H9 (cell line): ENCODE measurements around the gene KCNQ2. TPM values are rescaled to one million over a fixed set of nuclear protein-coding genes. Genes with fewer than 3 reads are reported as not detected.

ENCODE experiments used
- DNase-seq: peaks from one replicate; pipeline ENCODE4 v3.0.0-alpha.2; 2017
- H2AFZ ChIP-seq: one replicate; pipeline ENCODE4 v1.6.1; 2013; ENCODE audit warnings: mild to moderate bottlenecking, low read length, control low read depth, moderate library complexity
- H2AK5ac ChIP-seq: 2 replicates; pipeline ENCODE4 v1.6.1; 2013; ENCODE audit warnings: low read length, control low read depth, mixed read lengths; ENCODE audit not compliant: insufficient read length
- H2BK120ac ChIP-seq: one replicate; pipeline ENCODE4 v1.6.1; 2013; ENCODE audit warnings: low read depth, mild to moderate bottlenecking, low read length, control low read depth, inconsistent platforms; ENCODE audit not compliant: poor library complexity, severe bottlenecking
- H2BK12ac ChIP-seq: 2 replicates; pipeline ENCODE4 v1.6.1; 2013; ENCODE audit warnings: low read length, control low read depth, mixed read lengths, low read depth; ENCODE audit not compliant: insufficient read length
- H2BK15ac ChIP-seq: 2 replicates; pipeline ENCODE4 v1.6.1; 2013; ENCODE audit warnings: low read depth, low read length, control low read depth
- H2BK20ac ChIP-seq: one replicate; pipeline ENCODE4 v1.6.1; 2013; ENCODE audit warnings: low read depth, mild to moderate bottlenecking, low read length, control low read depth, inconsistent platforms; ENCODE audit not compliant: poor library complexity, severe bottlenecking
- H2BK5ac ChIP-seq: 2 replicates; pipeline ENCODE4 v1.6.1; 2013; ENCODE audit warnings: low read length, control low read depth, mixed read lengths; ENCODE audit not compliant: insufficient read length
- H3K14ac ChIP-seq: 2 replicates; pipeline ENCODE4 v1.6.1; 2013; ENCODE audit warnings: low read length, control low read depth; ENCODE audit not compliant: insufficient read depth
- H3K18ac ChIP-seq: 2 replicates; pipeline ENCODE4 v1.6.1; 2013; ENCODE audit warnings: low read depth, mild to moderate bottlenecking, mixed read lengths, low read length, control low read depth; ENCODE audit not compliant: insufficient read length
- H3K23ac ChIP-seq: 2 replicates; pipeline ENCODE4 v1.6.1; 2013; ENCODE audit warnings: low read length, control low read depth, mixed read lengths, low read depth; ENCODE audit not compliant: insufficient read length
- H3K23me2 ChIP-seq: 2 replicates; pipeline ENCODE4 v1.6.1; 2013; ENCODE audit warnings: low read depth, mild to moderate bottlenecking, mixed read lengths, low read length, control low read depth; ENCODE audit not compliant: insufficient read length, poor library complexity, severe bottlenecking
- H3K27ac ChIP-seq: 2 replicates; pipeline ENCODE4 v1.5.1; 2013; ENCODE audit warnings: low read length, control low read depth, mixed read lengths, low read depth; ENCODE audit not compliant: insufficient read length
- H3K27me3 ChIP-seq: 2 replicates; pipeline ENCODE4 v1.6.1; 2013; ENCODE audit warnings: low read length, control low read depth, inconsistent platforms; ENCODE audit not compliant: insufficient read depth
- H3K4ac ChIP-seq: 2 replicates; pipeline ENCODE4 v1.6.1; 2013; ENCODE audit warnings: low read depth, mild to moderate bottlenecking, control low read depth, inconsistent platforms, low read length, moderate library complexity
- H3K4me1 ChIP-seq: 2 replicates; pipeline ENCODE4 v1.6.1; 2013; ENCODE audit warnings: low read length, control low read depth, inconsistent platforms; ENCODE audit not compliant: insufficient read depth
- H3K4me2 ChIP-seq: 2 replicates; pipeline ENCODE4 v1.6.1; 2013; ENCODE audit warnings: low read length, control low read depth, mixed read lengths; ENCODE audit not compliant: insufficient read length, insufficient read depth
- H3K56ac ChIP-seq: 2 replicates; pipeline ENCODE4 v1.6.1; 2013; ENCODE audit warnings: low read depth, mild to moderate bottlenecking, mixed read lengths, low read length, control low read depth; ENCODE audit not compliant: insufficient read length
- H3K79me1 ChIP-seq: 2 replicates; pipeline ENCODE4 v1.6.1; 2013; ENCODE audit warnings: low read depth, mild to moderate bottlenecking, moderate library complexity, low read length, control low read depth, inconsistent platforms; ENCODE audit not compliant: insufficient read depth, poor library complexity, severe bottlenecking
- H3K79me2 ChIP-seq: 2 replicates; pipeline ENCODE4 v1.6.1; 2013; ENCODE audit warnings: low read length, control low read depth, inconsistent platforms; ENCODE audit not compliant: insufficient read depth
- H3K9ac ChIP-seq: 2 replicates; pipeline ENCODE4 v1.6.1; 2013; ENCODE audit warnings: low read length, control low read depth, mixed read lengths; ENCODE audit not compliant: insufficient read length; ENCODE audit errors: extremely low read depth
- H3K9me3 ChIP-seq: one replicate; pipeline ENCODE4 v1.6.1; 2013; ENCODE audit warnings: low read depth, low read length, inconsistent platforms; ENCODE audit not compliant: control insufficient read depth
- H3T11ph ChIP-seq: one replicate; pipeline ENCODE4 v1.6.1; 2013; ENCODE audit warnings: mild to moderate bottlenecking, low read length, control low read depth, inconsistent platforms
- H4K20me1 ChIP-seq: one replicate; pipeline ENCODE4 v1.6.1; 2013; ENCODE audit not compliant: control insufficient read depth, insufficient read length, insufficient read depth
- H4K5ac ChIP-seq: 2 replicates; pipeline ENCODE4 v1.6.1; 2013; ENCODE audit warnings: low read depth, mild to moderate bottlenecking, mixed read lengths, low read length, control low read depth; ENCODE audit not compliant: insufficient read length
- H4K8ac ChIP-seq: replicated peaks from 2 replicates; pipeline ENCODE4 v1.6.1; 2013; ENCODE audit warnings: low read length, control low read depth, mixed read lengths, low read depth; ENCODE audit not compliant: insufficient read length
- H4K91ac ChIP-seq: 2 replicates; pipeline ENCODE4 v1.6.1; 2013; ENCODE audit warnings: low read depth, mild to moderate bottlenecking, moderate library complexity, mixed read lengths, low read length, control low read depth; ENCODE audit not compliant: insufficient read length
- H3K27ac Mint-ChIP-seq, 3 experiments: 2 replicates in 2 of 3; 3 replicates in 1 of 3; pipeline ENCODE4 v1.8.0; 2020 to 2021; ENCODE audit warnings: mixed read lengths in 3 of 3, mild to moderate bottlenecking in 1 of 3, moderate library complexity in 1 of 3
- H3K27me3 Mint-ChIP-seq: 2 replicates; pipeline ENCODE4 v1.8.0; 2021; ENCODE audit warnings: low read depth, mild to moderate bottlenecking, moderate library complexity, mixed read lengths
- H3K36me3 Mint-ChIP-seq, 3 experiments: 2 replicates in 2 of 3; 3 replicates in 1 of 3; pipeline ENCODE4 v1.8.0; 2020 to 2021; ENCODE audit warnings: low read depth in 3 of 3, mixed read lengths in 3 of 3; ENCODE audit not compliant: insufficient read depth in 1 of 3
- H3K4me1 Mint-ChIP-seq, 2 experiments: 2 replicates each; pipeline ENCODE4 v1.8.0; 2020; ENCODE audit warnings: mixed read lengths in 2 of 2
- H3K4me3 Mint-ChIP-seq, 2 experiments: 2 replicates in 1 of 2; 3 replicates in 1 of 2; pipeline ENCODE4 v1.8.0; 2020 to 2021; ENCODE audit warnings: mild to moderate bottlenecking in 2 of 2, mixed read lengths in 2 of 2, moderate library complexity in 1 of 2
- H3K9me3 Mint-ChIP-seq, 2 experiments: 2 replicates in 1 of 2; 3 replicates in 1 of 2; pipeline ENCODE4 v1.8.0; 2020; ENCODE audit warnings: mild to moderate bottlenecking in 2 of 2, mixed read lengths in 2 of 2, moderate library complexity in 1 of 2
- CTCF ChIP-seq: fragments of 200-600 bp; sonication (generic); conservative IDR thresholded peaks from 3 replicates; pipeline ENCODE4 v1.8.0; 2021; ENCODE audit warnings: antibody characterized with exemption, mild to moderate bottlenecking
- WGBS: extraction: QIAGEN DNeasy Blood & Tissue Kit; methylation state at CpG from one replicate; pipeline ENCODE4 v1.1.7; 2013; ENCODE audit warnings: missing lambda C conversion rate, low lambda C conversion rate, mixed read lengths; ENCODE audit not compliant: insufficient read length; ENCODE audit errors: extremely low coverage; 5-methylcytosine and 5-hydroxymethylcytosine counted together
- total RNA-seq: library from RNA; stranded (reverse); gene quantifications from 2 replicates; pipeline ENCODE4 v1.2.1, GENCODE V29; 2021

The KCNQ2 gene
- total RNA-seq, 1 experiment from 2014 or later, result 69.2 TPM

- H2AK5ac ChIP-seq, result no peak overlapping the region
- H3K23ac ChIP-seq, result no peak overlapping the region
- no peaks in the 10 kb centered on the region for H3K4me1 ChIP-seq
- H3K18ac ChIP-seq, result no peak overlapping the region
- no peak overlapping the region for H3K4me2 ChIP-seq
- no peak overlapping the region for H3K27ac ChIP-seq
- H3K23me2 ChIP-seq, result no peaks in the 10 kb centered on the region
- no peak overlapping the region for H2BK12ac ChIP-seq
- no peak overlapping the region for H3K9ac ChIP-seq
- H4K91ac ChIP-seq, result no peak overlapping the region
- no peaks in the 10 kb centered on the region for H3K79me1 ChIP-seq
- no peak overlapping the region for H3T11ph ChIP-seq
- Mint-ChIP-seq H3K27me3 (peaks cover 4% of the 10 kb centered on the region), H3K27ac (no peak overlapping the region; a peak in 1 of 7 replicates), H3K4me1 (peaks cover 22 to 40% of the 10 kb centered on the region in 2 experiments), H3K9me3 (no peaks in the 10 kb centered on the region), H3K4me3 (no peak overlapping the region; a peak in 1 of 5 replicates), H3K36me3 (peaks cover 0 to 5% (median 0%) of the 10 kb centered on the region in 3 experiments; a peak in 1 of 7 replicates)
- peaks cover 6% of the 10 kb centered on the region; the same call in 1 of the 2 replicates for H3K79me2 ChIP-seq
- no peak overlapping the region for H3K4ac ChIP-seq
- no peak overlapping the region for H2BK20ac ChIP-seq
- no CpG with 5 or more reads among the region's 12 CpGs for WGBS
- H4K5ac ChIP-seq, result no peak overlapping the region
- no peak overlapping the region for H4K8ac ChIP-seq
- H2BK5ac ChIP-seq, result no peak overlapping the region
- no peak overlapping the region for H2AFZ ChIP-seq
- no peak overlapping the region for H3K56ac ChIP-seq
- H3K14ac ChIP-seq, result no peak overlapping the region
- no peak overlapping the region for H2BK120ac ChIP-seq
- no peaks in the 10 kb centered on the region for H4K20me1 ChIP-seq
- TF ChIP-seq CTCF, result no peak
- no peak for DNase-seq
- H3K27me3 ChIP-seq, result no peaks in the 10 kb centered on the region
- no peak overlapping the region for H2BK15ac ChIP-seq
- H3K9me3 ChIP-seq, result no peaks in the 10 kb centered on the region
Observed at GRCh38 chr20:63468421-63468820, 4.0 kb downstream of the KCNQ2 start.
